ENCODE measurements around the gene MGAT4A.
"Not testable (repeated sequence)": the region's sequence is repeated elsewhere in the genome, so short reads cannot be mapped to it uniquely, and the experiment has no call there.

Gene MGAT4A

GRCh38 chr2:98701230-98701629 lies 29.7 kb downstream of the MGAT4A start:
- DNase-seq, result no peak

- no peak for DNase-seq
Measured at GRCh38 chr2:98698896-98699295, 32.0 kb downstream of the MGAT4A start.

GRCh38 chr2:98697651-98698337 lies 33.1 kb downstream of the MGAT4A start:
- DNase-seq, result no peak

- DNase-seq, result no peak
Measured at GRCh38 chr2:98696200-98696599, 34.7 kb downstream of the MGAT4A start.

- DNase-seq, result no peak
Measured at GRCh38 chr2:98695255-98695654, 35.7 kb downstream of the MGAT4A start.

GRCh38 chr2:98693477-98693876 lies 37.5 kb downstream of the MGAT4A start:
- DNase-seq, result no peak

- no peak for DNase-seq
Measured at GRCh38 chr2:98692090-98693054, 38.6 kb downstream of the MGAT4A start.

- DNase-seq, result no peak
Measured at GRCh38 chr2:98691303-98691702, 39.6 kb downstream of the MGAT4A start.

GRCh38 chr2:98685930-98686887 lies 44.7 kb downstream of the MGAT4A start:
- no peak for DNase-seq

GRCh38 chr2:98683728-98684127 lies 47.2 kb downstream of the MGAT4A start:
- DNase-seq, result no peak

- no peak for DNase-seq
Measured at GRCh38 chr2:98676742-98677141, 54.2 kb downstream of the MGAT4A start.

GRCh38 chr2:98674233-98674964 lies 56.5 kb downstream of the MGAT4A start:
- DNase-seq, result no peak

- DNase-seq, result no peak
Measured at GRCh38 chr2:98669675-98670074, 61.3 kb downstream of the MGAT4A start.

- no peak for DNase-seq
Measured at GRCh38 chr2:98665677-98666076, 65.3 kb downstream of the MGAT4A start.

- DNase-seq, result no peak
Measured at GRCh38 chr2:98664323-98664722, 66.6 kb downstream of the MGAT4A start.

GRCh38 chr2:98663511-98664090 lies 67.3 kb downstream of the MGAT4A start:
- no peak for DNase-seq

- DNase-seq, result not testable (repeated sequence)
Measured at GRCh38 chr2:98659491-98659840, 71.5 kb downstream of the MGAT4A start.

GRCh38 chr2:98658816-98659490 lies 72.0 kb downstream of the MGAT4A start:
- DNase-seq, result no peak

GRCh38 chr2:98656800-98657199 lies 74.1 kb downstream of the MGAT4A start:
- no peak for DNase-seq

GRCh38 chr2:98654699-98655495 lies 76.0 kb downstream of the MGAT4A start:
- no peak for DNase-seq

All from T-helper 9 cell (primary cell).